Activated naive CD8-positive, alpha-beta T cell treated with anti-CD3 and anti-CD28 coated beads, Interleukin-2, amount 50 U/mL, for 16 hours (primary cell): ENCODE data around the gene ERP27.

Experiments used
- DNase-seq: peaks from one replicate; pipeline ENCODE4 v3.0.0-alpha.2; 2020; ENCODE audit warnings: low read depth, low spot score

ERP27 gene

GRCh38 chr12:14871886-14872285 lies 66.5 kb downstream of the ERP27 start:
- DNase-seq, result no peak

DNA sequence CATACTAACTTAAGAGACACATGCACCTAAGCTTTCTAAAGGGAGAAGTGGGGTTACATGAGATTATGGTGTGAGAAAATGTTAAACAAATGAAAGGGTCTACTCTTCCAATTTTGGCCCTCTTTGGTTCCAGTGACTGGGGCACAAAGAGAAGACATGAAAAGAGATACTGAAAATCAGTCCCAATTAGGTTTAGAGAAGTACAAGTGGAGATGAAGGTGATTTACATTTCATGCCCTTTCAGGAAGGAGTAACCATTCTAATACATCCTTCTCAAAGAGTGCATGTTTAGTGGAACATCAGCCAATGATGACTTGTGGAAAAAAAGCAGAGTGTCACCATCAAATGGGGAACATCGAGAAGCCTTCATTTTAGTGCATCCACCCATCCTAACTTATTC lies 67.1 kb downstream of the ERP27 start:
- no peak for DNase-seq

DNA sequence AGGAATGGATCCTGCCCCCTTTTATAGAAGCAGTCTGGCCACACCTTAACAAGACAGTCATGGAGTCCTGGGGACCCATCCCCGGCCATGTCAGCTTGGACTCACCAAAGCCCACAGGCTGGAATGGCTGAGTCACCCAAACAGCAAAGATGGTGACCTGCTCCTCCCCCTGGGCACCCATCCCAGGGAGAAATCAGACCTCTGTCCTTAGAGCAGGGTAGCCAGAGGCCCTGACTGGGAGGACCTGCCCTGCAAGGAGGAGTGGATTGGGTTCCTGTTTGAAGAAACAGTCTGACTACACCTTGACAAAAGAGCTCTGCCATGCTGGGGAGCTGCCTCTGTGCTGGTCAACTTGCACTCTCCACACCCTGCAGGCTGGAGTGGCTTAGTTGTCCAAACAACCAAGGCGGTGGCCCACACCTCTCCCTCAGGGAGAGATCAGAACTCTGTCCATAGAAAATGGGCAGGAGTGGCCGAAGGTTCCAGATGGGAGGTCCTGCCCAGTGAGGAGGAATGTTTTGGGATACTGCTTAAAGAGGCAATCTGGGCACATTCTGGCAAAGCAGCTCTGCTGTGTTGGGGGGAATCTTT lies 69.3 kb downstream of the ERP27 start:
- DNase-seq, result no peak
